GM23338 (cell line): ENCODE results near the gene SUPT3H. TPM values are rescaled to one million over a fixed set of nuclear protein-coding genes. Genes with fewer than 3 reads are reported as not detected.

Experiments
- ATAC-seq: fragments of 200-7000 bp; cut with Tn5 transposase; 3 replicates; pipeline ENCODE4 v1.9.1; 2020
- DNase-seq: peaks from one replicate; pipeline ENCODE4 v3.0.0-alpha.2; 2015; ENCODE audit warnings: low spot score
- H2AFZ ChIP-seq: fragments of 200-600 bp; sonication (generic); 2 replicates; pipeline ENCODE4 v1.8.0; 2016; ENCODE audit warnings: antibody characterized with exemption, mild to moderate bottlenecking, moderate library complexity
- H3F3A ChIP-seq: fragments of 200-600 bp; sonication (generic); replicated peaks from 2 replicates; pipeline ENCODE4 v1.8.0; 2017; ENCODE audit warnings: antibody characterized with exemption, mixed run types, low read depth
- H3K27ac ChIP-seq: fragments of 200-600 bp; sonication (generic); 2 replicates; pipeline ENCODE4 v1.6.1; 2016; ENCODE audit warnings: low read depth
- H3K27me3 ChIP-seq: fragments of 200-600 bp; sonication (generic); 2 replicates; pipeline ENCODE4 v1.8.0; 2016; ENCODE audit warnings: mild to moderate bottlenecking, mixed run types, moderate library complexity; ENCODE audit not compliant: insufficient read depth
- H3K36me3 ChIP-seq: fragments of 200-600 bp; sonication (generic); 2 replicates; pipeline ENCODE4 v1.8.0; 2016; ENCODE audit warnings: mild to moderate bottlenecking; ENCODE audit not compliant: insufficient read depth
- H3K4me1 ChIP-seq: fragments of 200-600 bp; sonication (generic); 2 replicates; pipeline ENCODE4 v1.8.0; 2016; ENCODE audit warnings: mild to moderate bottlenecking, moderate library complexity; ENCODE audit not compliant: insufficient read depth
- H3K4me2 ChIP-seq: fragments of 200-600 bp; sonication (generic); 2 replicates; pipeline ENCODE4 v1.7.1; 2017; ENCODE audit warnings: mixed run types
- H3K4me3 ChIP-seq: fragments of 200-600 bp; sonication (generic); 2 replicates; pipeline ENCODE4 v1.6.1; 2016; ENCODE audit warnings: mixed run types
- H3K79me2 ChIP-seq: fragments of 200-600 bp; sonication (generic); replicated peaks from 2 replicates; pipeline ENCODE4 v1.8.0; 2017; ENCODE audit warnings: mild to moderate bottlenecking; ENCODE audit not compliant: insufficient read depth
- H3K9me2 ChIP-seq: fragments of 200-600 bp; sonication (generic); 2 replicates; pipeline ENCODE4 v1.8.0; 2017; ENCODE audit not compliant: insufficient read depth
- H4K20me1 ChIP-seq: fragments of 200-600 bp; sonication (generic); replicated peaks from 2 replicates; pipeline ENCODE4 v1.8.0; 2017; ENCODE audit warnings: mild to moderate bottlenecking; ENCODE audit not compliant: insufficient read depth
- H3K27ac Mint-ChIP-seq: 2 replicates; pipeline ENCODE4 v1.8.0; 2020; ENCODE audit warnings: inconsistent platforms, mild to moderate bottlenecking, moderate library complexity, mixed read lengths
- H3K27me3 Mint-ChIP-seq: 3 replicates; pipeline ENCODE4 v1.8.0; 2022; ENCODE audit warnings: low read depth, mild to moderate bottlenecking, moderate library complexity, mixed read lengths, inconsistent platforms; ENCODE audit not compliant: insufficient read depth, poor library complexity
- H3K36me3 Mint-ChIP-seq: 3 replicates; pipeline ENCODE4 v1.8.0; 2021; ENCODE audit warnings: low read depth, mild to moderate bottlenecking, inconsistent platforms, moderate library complexity, mixed read lengths
- H3K4me1 Mint-ChIP-seq: 3 replicates; pipeline ENCODE4 v1.8.0; 2020; ENCODE audit warnings: mild to moderate bottlenecking, inconsistent platforms, mixed read lengths
- H3K4me3 Mint-ChIP-seq: 3 replicates; pipeline ENCODE4 v1.8.0; 2021; ENCODE audit warnings: moderate library complexity, mild to moderate bottlenecking, inconsistent platforms, mixed read lengths
- H3K9me3 Mint-ChIP-seq: 3 replicates; pipeline ENCODE4 v1.8.0; 2020; ENCODE audit warnings: moderate library complexity, mild to moderate bottlenecking, inconsistent platforms, mixed read lengths
- CREB1 ChIP-seq: fragments of 250-450 bp; sonication (Bioruptor Pico); IDR thresholded peaks from 2 replicates; pipeline ENCODE4 v1.5.0; 2020; ENCODE audit warnings: low read depth, mild to moderate bottlenecking, moderate library complexity
- CTCF ChIP-seq, 2 experiments: fragments of 200-600 bp in 1 of 2; sonication (generic) in 1 of 2; conservative IDR thresholded peaks; 2 replicates each; pipeline versions ENCODE4 v1.5.1 to v1.6.1; 2016 to 2017; ENCODE audit warnings: antibody characterized with exemption in 2 of 2, low read depth in 2 of 2, mild to moderate bottlenecking in 2 of 2, moderate library complexity in 1 of 2
- ETS1 ChIP-seq: IDR thresholded peaks from 2 replicates; pipeline ENCODE4 v1.6.1; 2016; ENCODE audit warnings: antibody characterized with exemption
- EZH2 ChIP-seq: fragments of 200-600 bp; sonication (generic); IDR thresholded peaks from one replicate; pipeline ENCODE4 v1.8.0; 2017; ENCODE audit warnings: antibody characterized with exemption, mild to moderate bottlenecking, low read depth; ENCODE audit not compliant: unreplicated experiment
- EZH2phosphoT487 ChIP-seq: fragments of 200-600 bp; sonication (generic); IDR thresholded peaks from one replicate; pipeline ENCODE4 v1.8.1; 2018; ENCODE audit warnings: antibody characterized with exemption; ENCODE audit not compliant: unreplicated experiment
- JUNB ChIP-seq: IDR thresholded peaks from one replicate; pipeline ENCODE4 v1.6.1; 2016; ENCODE audit warnings: antibody characterized with exemption; ENCODE audit not compliant: unreplicated experiment
- NANOG ChIP-seq: IDR thresholded peaks from 2 replicates; pipeline ENCODE4 v1.6.1; 2016; ENCODE audit warnings: antibody characterized with exemption, borderline replicate concordance
- POLR2AphosphoS5 ChIP-seq: IDR thresholded peaks from 2 replicates; pipeline ENCODE4 v1.6.1; 2016; ENCODE audit warnings: antibody characterized with exemption, low read depth
- REST ChIP-seq: IDR thresholded peaks from one replicate; pipeline ENCODE4 v1.6.1; 2018; ENCODE audit warnings: antibody characterized with exemption; ENCODE audit not compliant: unreplicated experiment
- STAT1 ChIP-seq: IDR thresholded peaks from one replicate; pipeline ENCODE4 v1.6.1; 2016; ENCODE audit warnings: antibody characterized with exemption; ENCODE audit not compliant: unreplicated experiment
- ZNF114 ChIP-seq: fragments of 250-450 bp; sonication (Bioruptor Pico); IDR thresholded peaks from 2 replicates; pipeline ENCODE4 v1.5.0; 2020; ENCODE audit warnings: mild to moderate bottlenecking, moderate library complexity
- ZNF331 ChIP-seq: fragments of 250-450 bp; sonication (Bioruptor Pico); IDR thresholded peaks from 2 replicates; pipeline ENCODE4 v1.5.0; 2020; ENCODE audit warnings: low read depth, mild to moderate bottlenecking, moderate library complexity
- ZNF462 ChIP-seq: fragments of 250-450 bp; sonication (Bioruptor Pico); IDR thresholded peaks from 2 replicates; pipeline ENCODE4 v1.5.0; 2020; ENCODE audit warnings: mild to moderate bottlenecking, moderate library complexity
- polyA plus RNA-seq: library from polyadenylated mRNA; unstranded; fragments of >200 nt; fragmentation: Nextera tagmentation; extraction: Ambion mirVana; gene quantifications from 2 replicates; pipeline ENCODE4 v1.2.1, GENCODE V29; 2016
- total RNA-seq: library from RNA; depleted of rRNA; stranded (reverse); fragments of >200 nt; shearing (Covaris generic); gene quantifications from 2 replicates; pipeline ENCODE4 v1.2.3, GENCODE V29; 2014

The SUPT3H gene
- total and polyA plus RNA-seq, 2 experiments from 2014 or later = 11.4 to 30.1 TPM

GRCh38 chr6:45371924-45372573 is 5.7 kb downstream of the SUPT3H start:
- no peak for TF ChIP-seq NANOG
- no peak for TF ChIP-seq EZH2phosphoT487
- TF ChIP-seq CREB1 = no peak
- no peak for TF ChIP-seq JUNB
- TF ChIP-seq ZNF331 = no peak
- TF ChIP-seq STAT1 = no peak
- TF ChIP-seq ETS1 = no peak
- TF ChIP-seq EZH2 = no peak
- TF ChIP-seq ZNF462 (CRISPR knock-in tag) = no peak
- no peak for TF ChIP-seq ZNF114 (CRISPR knock-in tag)
- TF ChIP-seq CTCF (conservative IDR thresholded peaks at IDR 0.05; ENCODE audit: low read depth in 2 of 2) = no peak
- no peak for TF ChIP-seq REST
- TF ChIP-seq POLR2AphosphoS5 = no peak

More at GRCh38 chr6:45371924-45372573, 5.7 kb downstream of the SUPT3H start:
- H3K27me3 Mint-ChIP-seq = peaks cover 2% of the 10 kb centered on the region
- H3F3A ChIP-seq = no peaks in the 10 kb centered on the region
- H2AFZ ChIP-seq = no peak overlapping the region
- no peaks in the 10 kb centered on the region for H4K20me1 ChIP-seq
- no peak overlapping the region for H3K4me3 ChIP-seq
- no peak overlapping the region for H3K27ac Mint-ChIP-seq
- no peak overlapping the region for H3K4me3 Mint-ChIP-seq
- H3K4me2 ChIP-seq = no peak overlapping the region
- DNase-seq = no peak
- no peaks in the 10 kb centered on the region for H3K36me3 Mint-ChIP-seq
- H3K4me1 ChIP-seq = peaks cover 14% of the 10 kb centered on the region
- no peak overlapping the region for H3K27ac ChIP-seq
- H3K9me3 Mint-ChIP-seq = no peaks in the 10 kb centered on the region
- peaks cover 18% of the 10 kb centered on the region for H3K4me1 Mint-ChIP-seq
- no peaks in the 10 kb centered on the region for H3K27me3 ChIP-seq
- H3K79me2 ChIP-seq = peaks cover 83% of the 10 kb centered on the region
- ATAC-seq = no peak
- H3K36me3 ChIP-seq = no peaks in the 10 kb centered on the region
- H3K9me2 ChIP-seq = no peaks in the 10 kb centered on the region
